Liver (tissue), 9 donors: Measurements from ENCODE around the gene ATP2A3. TPM values are rescaled to one million over a fixed set of nuclear protein-coding genes. Genes with fewer than 3 reads are reported as not detected.

Experiments
- DNase-seq: peaks from one replicate; pipeline ENCODE4 v3.0.0-alpha.2; 2017; ENCODE audit warnings: low spot score
- H3K27ac ChIP-seq, 2 donors: one replicate each; pipeline ENCODE4 v1.7.0; 2013; ENCODE audit warnings: inconsistent platforms in 2 of 2, low read length in 2 of 2, control low read depth in 1 of 2, low read depth in 1 of 2, mild to moderate bottlenecking in 1 of 2
- H3K27me3 ChIP-seq, 4 donors: one replicate each; pipeline versions ENCODE4 v1.6.1 to v1.7.0; 2013; ENCODE audit warnings: low read length in 3 of 4, inconsistent platforms in 1 of 4, mild to moderate bottlenecking in 1 of 4, moderate library complexity in 1 of 4; ENCODE audit not compliant: control insufficient read depth in 4 of 4, insufficient read depth in 4 of 4
- H3K36me3 ChIP-seq, 4 donors: one replicate each; pipeline versions ENCODE4 v1.6.1 to v1.7.0; 2013; ENCODE audit warnings: low read length in 3 of 4, mild to moderate bottlenecking in 3 of 4, low read depth in 1 of 4, moderate library complexity in 1 of 4; ENCODE audit not compliant: control insufficient read depth in 4 of 4, insufficient read depth in 3 of 4
- H3K4me1 ChIP-seq, 4 donors: one replicate each; pipeline versions ENCODE4 v1.6.1 to v1.7.0; 2013; ENCODE audit warnings: low read length in 3 of 4, mild to moderate bottlenecking in 3 of 4, moderate library complexity in 1 of 4; ENCODE audit not compliant: control insufficient read depth in 4 of 4, insufficient read depth in 4 of 4
- H3K4me3 ChIP-seq, 3 donors: one replicate each; pipeline versions ENCODE4 v1.6.1 to v1.7.0; 2013; ENCODE audit warnings: low read length in 3 of 3, control low read depth in 1 of 3, low read depth in 1 of 3, mild to moderate bottlenecking in 1 of 3
- H3K9ac ChIP-seq, 2 donors: one replicate each; pipeline ENCODE4 v1.7.0; 2013; ENCODE audit warnings: low read length in 2 of 2, mild to moderate bottlenecking in 2 of 2, moderate library complexity in 2 of 2, control low read depth in 1 of 2, low read depth in 1 of 2
- H3K9me3 ChIP-seq, 4 donors: one replicate each; pipeline versions ENCODE4 v1.6.1 to v1.7.0; 2013; ENCODE audit warnings: low read length in 3 of 4; ENCODE audit not compliant: control insufficient read depth in 4 of 4
- EGR1 ChIP-seq, 2 donors: IDR thresholded peaks; 2 replicates each; pipeline ENCODE4 v1.6.1; 2016 to 2018; ENCODE audit warnings: antibody characterized with exemption in 2 of 2, low read depth in 2 of 2
- FOXA1 ChIP-seq: IDR thresholded peaks from 2 replicates; pipeline ENCODE4 v1.6.1; 2016; ENCODE audit warnings: antibody characterized with exemption
- FOXA2 ChIP-seq: IDR thresholded peaks from 2 replicates; pipeline ENCODE4 v1.6.1; 2016; ENCODE audit warnings: antibody characterized with exemption
- GABPA ChIP-seq, 2 donors: IDR thresholded peaks in 1 of 2; conservative IDR thresholded peaks in 1 of 2; 2 replicates each; pipeline ENCODE4 v1.6.1; 2016; ENCODE audit warnings: antibody characterized with exemption in 2 of 2, mild to moderate bottlenecking in 1 of 2, moderate library complexity in 1 of 2
- HNF4A ChIP-seq, 2 donors: conservative IDR thresholded peaks; 2 replicates each; pipeline ENCODE4 v1.6.1; 2016; ENCODE audit warnings: antibody characterized with exemption in 2 of 2, mild to moderate bottlenecking in 2 of 2
- HNF4G ChIP-seq: IDR thresholded peaks from 2 replicates; pipeline ENCODE4 v1.6.1; 2016; ENCODE audit warnings: antibody characterized with exemption
- JUND ChIP-seq, 2 donors: IDR thresholded peaks; 2 replicates each; pipeline ENCODE4 v1.6.1; 2016; ENCODE audit warnings: antibody characterized with exemption in 2 of 2
- NR2F2 ChIP-seq: IDR thresholded peaks from 2 replicates; pipeline ENCODE4 v1.6.1; 2016; ENCODE audit warnings: antibody characterized with exemption
- RAD21 ChIP-seq, 2 donors: IDR thresholded peaks; 2 replicates each; pipeline ENCODE4 v1.6.1; 2016; ENCODE audit warnings: antibody characterized with exemption in 2 of 2, mild to moderate bottlenecking in 2 of 2
- RXRA ChIP-seq, 2 donors: IDR thresholded peaks; 2 replicates each; pipeline ENCODE4 v1.6.1; 2017 to 2018; ENCODE audit warnings: antibody characterized with exemption in 2 of 2, mild to moderate bottlenecking in 1 of 2
- SP1 ChIP-seq: IDR thresholded peaks from 2 replicates; pipeline ENCODE4 v1.6.1; 2018; ENCODE audit warnings: antibody characterized with exemption, mild to moderate bottlenecking
- TAF1 ChIP-seq: conservative IDR thresholded peaks from 2 replicates; pipeline ENCODE4 v1.6.1; 2016; ENCODE audit warnings: antibody characterized with exemption, mild to moderate bottlenecking
- YY1 ChIP-seq: IDR thresholded peaks from 2 replicates; pipeline ENCODE4 v1.6.1; 2016; ENCODE audit warnings: antibody characterized with exemption, mild to moderate bottlenecking
- WGBS: extraction: QIAGEN DNeasy Blood & Tissue Kit; methylation state at CpG from one replicate; pipeline ENCODE4 v1.1.7; 2013; 5-methylcytosine and 5-hydroxymethylcytosine counted together
- polyA plus RNA-seq, 2 donors: library from polyadenylated mRNA; stranded (reverse) in 1 of 2; unstranded in 1 of 2; fragments of 200-250 nt in 1 of 2; fragments of >200 nt in 1 of 2; fragmentation: Nextera tagmentation in 1 of 2; extraction: Ambion mirVana in 1 of 2; gene quantifications; one replicate each; pipeline versions ENCODE4 v1.2.1 to v1.2.3, GENCODE V29; 2013 to 2015
- total RNA-seq, 2 donors: library from RNA; depleted of rRNA; stranded (reverse); fragments of >200 nt; gene quantifications; one replicate each; pipeline ENCODE4 v1.2.3, GENCODE V29; 2014
- TF ChIP-seq, protein P1 (sequence below): IDR thresholded peaks from 2 replicates; pipeline ENCODE4 v1.6.1; 2016; ENCODE audit warnings: antibody characterized with exemption
- TF ChIP-seq, protein P2 (sequence below): fragments of 150-350 bp; IDR thresholded peaks from 2 replicates; pipeline ENCODE4 v1.5.1; 2017; ENCODE audit warnings: improper control_type of control experiment, low read depth, low read length; ENCODE audit not compliant: missing input control
- TF ChIP-seq, protein P3 (sequence below): IDR thresholded peaks from 2 replicates; pipeline ENCODE4 v1.6.1; 2016; ENCODE audit warnings: antibody characterized with exemption
- TF ChIP-seq, protein P4 (sequence below): IDR thresholded peaks from 2 replicates; pipeline ENCODE4 v1.6.1; 2016; ENCODE audit warnings: antibody characterized with exemption
- donor health status: healthy.
- donor health status: healthy.
- donor health status: healthy.
- donor health status: healthy.
- donor health status: healthy.

The ATP2A3 gene
- total and polyA plus RNA-seq, 4 donors = 1.4 to 17.1 (median 3.2) TPM

DNA sequence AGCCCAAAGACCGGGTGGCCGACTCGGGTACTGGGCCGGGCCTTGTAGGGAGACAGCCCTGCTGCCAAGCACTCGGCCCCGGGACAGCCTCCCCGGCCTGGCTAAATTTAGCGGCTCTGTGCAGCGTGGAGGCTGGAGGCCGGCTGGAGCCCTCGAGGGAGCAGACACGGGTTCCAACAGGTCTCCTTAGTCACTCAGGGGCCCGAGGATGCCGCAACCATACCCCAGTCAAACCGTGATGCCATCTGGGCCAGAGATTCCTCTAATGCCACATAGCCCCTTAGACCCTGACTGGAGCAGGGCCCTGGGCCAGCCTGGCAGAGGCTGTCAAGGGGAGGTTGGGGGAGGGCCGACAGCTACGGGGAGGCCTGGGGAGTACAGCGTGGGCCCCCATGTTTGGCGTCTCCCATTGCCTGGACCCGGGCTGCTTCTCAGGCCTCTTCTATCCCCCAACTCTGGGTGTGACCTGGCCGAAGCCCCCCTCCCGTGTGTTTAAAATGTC, 45.1 kb downstream of the ATP2A3 start:
- DNase-seq = no peak
- Histone ChIP-seq H3K9me3 (no peaks in the 10 kb centered on the region), H3K27me3 (no peaks in the 10 kb centered on the region), H3K4me1 (peaks cover 0 to 2% (median 0%) of the 10 kb centered on the region in 4 donors), H3K36me3 (no peaks in the 10 kb centered on the region), H3K27ac (no peak overlapping the region), H3K9ac (no peak overlapping the region), H3K4me3 (no peak overlapping the region)
- WGBS = 90% methylated on average over 22 of the region's 22 CpGs
- TF ChIP-seq, protein P1, sequence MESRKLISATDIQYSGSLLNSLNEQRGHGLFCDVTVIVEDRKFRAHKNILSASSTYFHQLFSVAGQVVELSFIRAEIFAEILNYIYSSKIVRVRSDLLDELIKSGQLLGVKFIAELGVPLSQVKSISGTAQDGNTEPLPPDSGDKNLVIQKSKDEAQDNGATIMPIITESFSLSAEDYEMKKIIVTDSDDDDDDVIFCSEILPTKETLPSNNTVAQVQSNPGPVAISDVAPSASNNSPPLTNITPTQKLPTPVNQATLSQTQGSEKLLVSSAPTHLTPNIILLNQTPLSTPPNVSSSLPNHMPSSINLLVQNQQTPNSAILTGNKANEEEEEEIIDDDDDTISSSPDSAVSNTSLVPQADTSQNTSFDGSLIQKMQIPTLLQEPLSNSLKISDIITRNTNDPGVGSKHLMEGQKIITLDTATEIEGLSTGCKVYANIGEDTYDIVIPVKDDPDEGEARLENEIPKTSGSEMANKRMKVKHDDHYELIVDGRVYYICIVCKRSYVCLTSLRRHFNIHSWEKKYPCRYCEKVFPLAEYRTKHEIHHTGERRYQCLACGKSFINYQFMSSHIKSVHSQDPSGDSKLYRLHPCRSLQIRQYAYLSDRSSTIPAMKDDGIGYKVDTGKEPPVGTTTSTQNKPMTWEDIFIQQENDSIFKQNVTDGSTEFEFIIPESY = no peak
- TF ChIP-seq GABPA (IDR thresholded peaks at IDR 0.05 in 1 of 2, conservative IDR thresholded peaks at IDR 0.05 in 1 of 2) (no peak), JUND (IDR thresholded peaks at IDR 0.05) (no peak), FOXA2 (no peak), YY1 (no peak)

DNA sequence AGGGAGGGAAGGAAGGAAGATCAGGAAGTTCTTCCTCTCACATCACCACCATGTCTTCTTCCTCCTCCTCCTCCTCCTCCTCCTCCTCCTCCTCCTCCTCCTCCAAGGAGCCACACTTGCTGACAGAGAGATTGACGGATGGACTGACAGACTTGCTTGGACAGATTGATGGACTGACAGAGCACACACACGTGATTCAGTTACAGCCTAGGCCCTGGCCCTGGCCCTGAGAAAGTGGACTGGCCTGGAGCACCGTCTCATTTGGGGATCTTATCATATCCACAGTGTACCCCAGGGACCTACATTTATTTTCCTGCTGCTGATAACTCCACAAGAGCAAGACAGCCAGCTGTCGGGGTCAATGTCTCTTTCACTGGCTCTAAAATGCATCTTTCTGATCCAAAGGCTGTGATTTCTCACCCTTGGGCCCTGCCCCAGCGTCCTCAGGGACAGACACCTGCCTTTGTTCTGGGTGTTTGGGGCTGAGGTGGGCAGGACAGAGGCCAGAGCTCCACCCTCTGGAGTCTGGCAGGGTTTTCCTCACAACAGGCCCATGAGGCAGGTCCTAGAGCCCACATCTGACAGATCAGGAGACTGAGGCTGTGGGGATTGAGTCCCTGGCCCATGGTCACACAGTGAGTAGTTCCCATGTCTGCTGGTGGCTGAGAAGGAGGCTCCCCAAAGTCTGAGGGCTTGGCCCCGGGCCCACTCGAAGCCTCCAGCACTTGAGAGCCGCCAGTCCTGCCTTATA, 45.7 kb downstream of the ATP2A3 start:
- H3K27ac ChIP-seq = no peak overlapping the region
- no peaks in the 10 kb centered on the region for H3K9me3 ChIP-seq
- no peak overlapping the region for H3K4me3 ChIP-seq
- H3K4me1 ChIP-seq = peaks cover 0 to 3% (median 1%) of the 10 kb centered on the region in 4 donors
- no peak for DNase-seq
- TF ChIP-seq, protein P2, sequence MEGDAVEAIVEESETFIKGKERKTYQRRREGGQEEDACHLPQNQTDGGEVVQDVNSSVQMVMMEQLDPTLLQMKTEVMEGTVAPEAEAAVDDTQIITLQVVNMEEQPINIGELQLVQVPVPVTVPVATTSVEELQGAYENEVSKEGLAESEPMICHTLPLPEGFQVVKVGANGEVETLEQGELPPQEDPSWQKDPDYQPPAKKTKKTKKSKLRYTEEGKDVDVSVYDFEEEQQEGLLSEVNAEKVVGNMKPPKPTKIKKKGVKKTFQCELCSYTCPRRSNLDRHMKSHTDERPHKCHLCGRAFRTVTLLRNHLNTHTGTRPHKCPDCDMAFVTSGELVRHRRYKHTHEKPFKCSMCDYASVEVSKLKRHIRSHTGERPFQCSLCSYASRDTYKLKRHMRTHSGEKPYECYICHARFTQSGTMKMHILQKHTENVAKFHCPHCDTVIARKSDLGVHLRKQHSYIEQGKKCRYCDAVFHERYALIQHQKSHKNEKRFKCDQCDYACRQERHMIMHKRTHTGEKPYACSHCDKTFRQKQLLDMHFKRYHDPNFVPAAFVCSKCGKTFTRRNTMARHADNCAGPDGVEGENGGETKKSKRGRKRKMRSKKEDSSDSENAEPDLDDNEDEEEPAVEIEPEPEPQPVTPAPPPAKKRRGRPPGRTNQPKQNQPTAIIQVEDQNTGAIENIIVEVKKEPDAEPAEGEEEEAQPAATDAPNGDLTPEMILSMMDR = no peak
- peak; percentile 44 for TF ChIP-seq NR2F2
- H3K9ac ChIP-seq = no peak overlapping the region
- WGBS = 77% methylated on average over 8 of the region's 8 CpGs
- no peaks in the 10 kb centered on the region for H3K27me3 ChIP-seq
- no peaks in the 10 kb centered on the region for H3K36me3 ChIP-seq

DNA sequence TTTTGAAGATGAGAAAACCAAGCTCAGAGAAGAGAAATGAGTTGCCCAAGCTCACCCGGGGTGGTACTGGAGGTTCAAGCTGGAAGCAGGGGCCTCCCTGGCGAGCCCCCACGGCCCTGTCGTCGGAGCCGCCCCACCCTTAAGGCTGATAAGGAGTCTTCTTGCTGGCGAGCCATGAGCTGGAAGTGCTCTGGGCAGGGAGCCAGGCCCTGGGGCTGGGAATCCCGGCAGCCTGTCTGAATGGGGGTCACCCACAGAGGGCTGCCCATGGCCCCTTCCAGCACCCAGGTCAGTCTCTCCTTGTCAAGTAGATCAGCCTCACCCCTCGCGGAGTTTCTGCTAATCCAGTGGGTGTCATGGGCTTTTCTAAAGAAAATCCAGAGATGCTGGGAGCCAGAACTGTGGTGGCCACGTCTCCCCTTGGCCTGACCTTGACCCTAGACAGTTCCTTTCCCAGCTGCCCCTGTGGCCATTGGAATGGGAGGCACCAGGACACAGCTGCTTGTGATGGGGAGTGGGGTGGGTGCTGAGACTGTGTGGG, 46.8 kb downstream of the ATP2A3 start:
- no peak for TF ChIP-seq FOXA1
- TF ChIP-seq, protein P3, sequence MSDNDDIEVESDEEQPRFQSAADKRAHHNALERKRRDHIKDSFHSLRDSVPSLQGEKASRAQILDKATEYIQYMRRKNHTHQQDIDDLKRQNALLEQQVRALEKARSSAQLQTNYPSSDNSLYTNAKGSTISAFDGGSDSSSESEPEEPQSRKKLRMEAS = no peak
- TF ChIP-seq YY1 = no peak
- TF ChIP-seq EGR1 (IDR thresholded peaks at IDR 0.05; ENCODE audit: low read depth in 2 of 2) = no peak
- no peak for TF ChIP-seq TAF1
- no peak for TF ChIP-seq SP1
- peak in 1 of 2 donors; percentile 54 for TF ChIP-seq RXRA (IDR thresholded peaks at IDR 0.05)
- TF ChIP-seq, protein P1 = no peak
- no peak for TF ChIP-seq RAD21 (IDR thresholded peaks at IDR 0.05)
- TF ChIP-seq JUND (IDR thresholded peaks at IDR 0.05) = no peak
- TF ChIP-seq HNF4G = no peak
- TF ChIP-seq FOXA2 = no peak
- TF ChIP-seq HNF4A (conservative IDR thresholded peaks at IDR 0.05) = no peak
- TF ChIP-seq NR2F2 = peak; percentile 92
- no peak for TF ChIP-seq GABPA (IDR thresholded peaks at IDR 0.05 in 1 of 2, conservative IDR thresholded peaks at IDR 0.05 in 1 of 2)
- TF ChIP-seq, protein P4, sequence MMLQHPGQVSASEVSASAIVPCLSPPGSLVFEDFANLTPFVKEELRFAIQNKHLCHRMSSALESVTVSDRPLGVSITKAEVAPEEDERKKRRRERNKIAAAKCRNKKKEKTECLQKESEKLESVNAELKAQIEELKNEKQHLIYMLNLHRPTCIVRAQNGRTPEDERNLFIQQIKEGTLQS = no peak
- H3K9me3 ChIP-seq = no peaks in the 10 kb centered on the region
- peaks cover 0 to 4% (median 2%) of the 10 kb centered on the region in 4 donors for H3K4me1 ChIP-seq
- peak; percentile 54 for DNase-seq
- 43% methylated on average over 11 of the region's 11 CpGs for WGBS
- no peak overlapping the region for H3K4me3 ChIP-seq
- H3K27me3 ChIP-seq = no peaks in the 10 kb centered on the region
- no peak overlapping the region for H3K9ac ChIP-seq
- H3K36me3 ChIP-seq = no peaks in the 10 kb centered on the region
- peak overlapping the region in 1 of 2 donors; percentile 62 for H3K27ac ChIP-seq
